SKM-1 treated with dmso at 0.1 percent for 144 hours (cell line): ENCODE measurements around the gene MICAL2.

Experiments used
- DNase-seq: peaks from one replicate; lab custom pipeline; 2025; ENCODE audit not compliant: unreplicated experiment; lab: John Stamatoyannopoulos, UW

Gene MICAL2

GRCh38 chr11:12114193-12115033, 4.0 kb downstream of the MICAL2 start:
- DNase-seq: no peak

DNA sequence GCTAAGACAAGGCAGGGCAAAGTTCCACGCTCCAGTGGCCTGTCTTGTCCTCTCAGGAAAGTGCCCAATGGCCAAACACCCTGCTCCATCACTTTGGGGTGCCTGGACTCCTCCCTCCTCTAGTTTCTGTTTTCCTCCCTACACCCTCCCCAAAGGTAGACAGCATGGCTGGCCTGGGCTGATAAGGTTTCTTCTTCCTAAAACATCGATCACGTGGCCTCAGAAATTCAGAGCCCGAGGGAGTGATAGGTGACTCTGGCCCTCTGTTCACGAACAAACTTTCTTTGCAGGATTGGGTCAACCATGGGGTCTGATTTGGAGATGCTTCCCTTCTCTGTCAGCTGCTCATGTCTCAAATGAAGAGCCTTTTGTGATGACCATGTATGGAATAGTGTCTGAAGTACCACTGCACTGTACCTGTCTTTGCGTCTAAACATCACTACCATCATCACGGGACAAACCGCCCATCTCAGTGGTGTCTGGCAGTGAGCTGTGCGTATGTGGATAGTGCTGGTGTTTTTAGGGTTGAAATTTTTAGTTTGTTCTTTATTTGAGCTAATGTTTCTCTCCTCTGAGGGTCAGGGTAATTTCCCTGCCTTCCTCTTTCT, 6.1 kb downstream of the MICAL2 start:
- no peak for DNase-seq

- no peak for DNase-seq
Observed at GRCh38 chr11:12117200-12117599, 6.8 kb downstream of the MICAL2 start.

DNA sequence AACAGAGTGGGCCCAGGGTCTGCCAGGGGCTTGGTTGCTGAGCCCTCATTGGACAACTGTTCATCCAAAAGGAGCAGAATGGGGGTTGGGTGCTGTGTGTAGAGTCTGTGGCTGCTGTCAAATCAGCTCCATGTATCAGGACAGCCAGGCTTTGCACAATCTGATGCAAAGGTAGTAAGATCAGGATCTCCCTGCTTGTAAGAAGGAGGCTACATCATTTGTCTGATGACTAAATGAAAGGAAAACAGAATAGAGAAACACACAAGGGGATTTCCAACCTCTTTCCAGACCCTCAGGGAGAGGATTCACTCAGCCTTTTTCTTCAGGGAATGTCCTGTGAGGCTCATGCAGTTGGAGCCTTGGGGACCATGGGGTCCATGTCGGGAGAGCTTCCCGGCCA, 7.2 kb downstream of the MICAL2 start:
- DNase-seq: no peak

DNA sequence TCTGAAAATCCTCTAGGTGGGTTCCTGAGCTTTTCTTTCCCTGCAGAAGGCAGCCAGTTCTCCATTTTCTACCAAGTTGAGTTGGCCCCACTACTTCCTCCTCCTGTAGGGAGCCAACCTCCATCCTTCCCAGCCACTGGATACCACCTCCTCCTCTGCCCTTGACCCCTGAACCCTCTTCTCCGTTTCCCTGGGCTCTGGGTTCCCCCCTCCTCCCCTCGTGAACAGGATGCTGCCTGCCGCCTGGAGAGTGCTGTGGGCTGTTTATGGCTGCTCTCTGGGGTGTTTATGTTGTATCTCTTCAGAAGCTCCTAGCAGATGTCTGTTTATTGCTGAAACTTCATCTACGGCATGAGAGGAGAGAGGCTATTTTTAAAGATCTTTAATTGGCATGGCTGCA, 8.6 kb downstream of the MICAL2 start:
- DNase-seq: no peak

DNA sequence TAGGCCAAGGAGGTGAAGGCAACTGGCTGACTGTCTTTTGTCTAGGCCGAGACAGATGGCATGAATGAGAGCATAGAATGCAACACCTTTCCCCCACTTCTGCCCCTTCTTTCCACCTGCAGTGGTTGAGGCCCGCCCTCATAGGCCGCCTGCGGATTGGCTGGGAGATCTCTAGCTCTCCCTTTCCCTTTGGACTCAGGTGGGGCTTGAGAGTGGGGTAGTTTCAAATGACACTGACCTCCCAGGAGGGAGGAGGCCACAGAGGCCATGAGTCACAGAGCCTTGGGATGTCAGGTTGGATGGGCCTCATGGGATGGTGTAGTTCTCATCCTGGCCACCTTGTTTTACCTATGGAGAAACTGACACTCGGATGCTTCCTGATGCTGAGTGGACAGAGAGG, 9.1 kb downstream of the MICAL2 start:
- DNase-seq: no peak

DNA sequence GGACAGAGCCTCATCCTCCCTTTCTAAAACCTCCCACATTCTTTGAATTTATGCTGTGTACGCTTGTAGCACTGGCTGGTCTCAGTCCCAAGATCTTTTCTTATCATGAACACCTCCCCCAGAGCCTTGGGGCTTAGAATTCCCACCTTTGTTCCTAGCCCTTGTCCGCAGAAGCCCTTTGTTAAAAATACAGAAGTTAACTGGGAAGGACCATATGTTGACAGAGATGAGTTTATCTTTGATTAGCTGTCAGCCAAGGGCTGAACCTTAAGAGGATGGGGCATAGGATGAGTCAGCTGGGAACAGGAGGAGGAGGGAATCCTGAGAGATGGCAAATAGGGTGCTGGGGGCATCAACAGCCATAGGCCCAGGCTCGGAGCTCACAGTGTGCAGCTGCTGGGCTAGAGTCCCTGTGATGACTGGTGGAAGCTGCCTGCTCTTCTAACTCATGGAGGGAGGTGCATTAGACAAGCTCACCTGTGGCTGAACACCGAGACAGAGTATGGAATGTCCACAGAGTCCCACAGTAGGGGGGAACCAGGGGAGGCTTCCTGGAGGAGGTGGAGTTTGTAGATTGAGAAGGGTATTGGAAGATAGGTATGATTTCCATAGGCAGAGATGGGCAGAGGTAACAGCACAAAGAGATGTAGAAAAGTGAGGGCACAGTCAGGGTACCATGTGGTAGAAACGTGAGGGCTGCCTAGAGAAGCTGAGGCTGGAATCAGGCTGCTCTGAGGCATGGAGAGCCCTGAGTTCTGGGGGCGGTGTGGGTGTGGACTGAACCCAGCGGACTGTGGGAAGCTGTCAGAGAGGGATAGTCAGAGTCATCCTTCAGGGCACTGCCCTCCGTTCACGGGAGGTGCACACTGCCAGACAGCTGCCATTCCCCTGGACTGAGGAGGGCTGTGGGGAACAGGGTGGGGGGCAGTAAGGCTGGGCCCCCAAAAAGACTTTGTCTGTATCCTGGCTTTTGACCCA, 9.9 kb downstream of the MICAL2 start:
- DNase-seq: no peak

- no peak for DNase-seq
Observed at GRCh38 chr11:12121011-12121410, 10.6 kb downstream of the MICAL2 start.

- no peak for DNase-seq
Observed at GRCh38 chr11:12121517-12121916, 11.1 kb downstream of the MICAL2 start.

DNA sequence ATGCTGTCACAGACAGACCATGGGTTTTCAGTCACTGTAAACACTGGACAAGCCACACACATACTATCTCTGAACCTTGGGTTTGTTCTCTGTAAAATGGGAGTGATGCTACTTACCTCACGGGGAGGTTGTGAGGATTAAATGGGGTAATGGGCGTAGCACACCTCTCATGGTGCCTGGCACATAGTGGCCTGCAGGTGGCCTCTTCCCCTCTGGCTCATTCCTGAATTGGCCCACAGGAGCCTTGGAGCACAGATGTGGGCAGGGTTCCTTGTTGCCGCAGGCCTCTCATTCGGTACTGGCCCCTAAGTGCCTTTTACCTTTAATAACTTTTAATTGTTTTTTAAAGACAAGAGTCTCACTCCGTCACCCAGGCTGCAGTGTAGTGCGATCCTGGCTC, 11.7 kb downstream of the MICAL2 start:
- DNase-seq: no peak

DNA sequence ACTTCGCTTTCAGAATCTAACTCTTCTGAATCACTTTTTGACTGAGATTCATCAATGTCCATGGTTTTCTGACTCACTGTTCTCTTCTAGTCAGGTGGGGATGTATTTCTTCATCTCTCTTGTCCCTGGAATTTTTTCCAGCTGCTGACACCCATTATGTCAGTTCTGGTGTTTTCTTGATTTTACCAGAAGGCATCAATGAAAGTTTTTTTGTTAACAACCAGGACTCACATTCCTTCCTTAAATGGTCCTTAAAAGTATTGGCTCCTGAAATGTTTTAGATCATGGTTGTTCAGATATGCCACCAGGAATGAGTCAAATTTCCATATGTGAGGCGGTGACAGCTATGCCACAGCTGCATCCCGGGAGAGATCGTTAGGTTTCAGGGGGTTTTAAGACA, 12.9 kb downstream of the MICAL2 start:
- no peak for DNase-seq

- DNase-seq: no peak
Observed at GRCh38 chr11:12123799-12124198, 13.4 kb downstream of the MICAL2 start.

DNA sequence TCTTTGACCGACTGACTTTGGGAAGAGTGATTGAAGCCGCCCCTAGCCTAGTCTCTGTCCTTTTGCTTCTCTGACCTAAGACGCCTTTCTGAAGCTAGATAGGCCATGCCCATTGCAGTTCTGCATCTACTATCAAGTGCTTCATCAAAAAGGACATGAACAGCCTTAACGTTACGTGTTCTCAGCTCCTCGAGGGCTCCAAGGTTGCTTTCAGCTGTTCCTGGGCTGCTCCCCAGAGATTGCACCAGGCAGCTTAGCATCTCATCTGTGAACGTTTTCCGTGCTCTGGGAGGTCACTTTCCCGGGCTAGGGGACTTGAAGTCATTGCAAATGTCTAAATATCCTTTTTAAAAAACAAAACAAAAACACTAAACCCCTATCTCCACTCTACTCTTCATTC, 13.9 kb downstream of the MICAL2 start:
- DNase-seq: no peak

- no peak for DNase-seq
Observed at GRCh38 chr11:12125609-12126149, 15.3 kb downstream of the MICAL2 start.

DNA sequence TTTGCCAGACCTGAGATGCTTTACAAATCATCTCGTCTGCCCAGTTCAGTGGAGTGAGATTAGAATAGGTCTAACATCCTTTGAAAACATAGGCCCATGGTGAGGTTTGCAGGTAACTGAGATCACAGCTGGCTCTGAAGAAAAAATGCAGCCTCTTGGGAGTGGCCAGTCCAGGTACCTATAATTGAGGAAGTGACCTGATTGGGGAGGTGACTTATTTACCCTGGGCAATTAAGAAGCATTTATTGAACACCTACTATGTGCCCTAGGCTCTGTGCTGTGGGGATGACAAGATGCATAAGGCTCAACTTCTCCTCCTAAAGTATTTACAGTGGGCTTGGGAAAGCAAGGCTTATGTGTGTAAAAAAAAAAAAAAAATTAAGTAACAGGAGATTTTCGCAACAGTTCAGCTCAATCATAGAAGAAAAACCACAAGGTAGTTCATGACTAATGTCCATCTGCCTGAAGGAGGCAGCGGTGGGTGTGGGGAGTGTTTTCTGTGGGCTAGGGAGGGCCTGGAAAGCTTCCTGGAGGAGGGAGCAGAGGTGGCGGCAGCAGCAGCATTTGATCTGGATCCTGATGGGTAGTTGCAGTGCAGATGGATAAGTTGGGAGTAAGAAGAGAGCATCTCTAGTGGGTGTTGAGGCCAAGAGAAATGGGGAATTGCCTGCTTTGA, 16.1 kb downstream of the MICAL2 start:
- DNase-seq: peak; percentile 28

GRCh38 chr11:12127206-12127898, 17.0 kb downstream of the MICAL2 start:
- DNase-seq: no peak

DNA sequence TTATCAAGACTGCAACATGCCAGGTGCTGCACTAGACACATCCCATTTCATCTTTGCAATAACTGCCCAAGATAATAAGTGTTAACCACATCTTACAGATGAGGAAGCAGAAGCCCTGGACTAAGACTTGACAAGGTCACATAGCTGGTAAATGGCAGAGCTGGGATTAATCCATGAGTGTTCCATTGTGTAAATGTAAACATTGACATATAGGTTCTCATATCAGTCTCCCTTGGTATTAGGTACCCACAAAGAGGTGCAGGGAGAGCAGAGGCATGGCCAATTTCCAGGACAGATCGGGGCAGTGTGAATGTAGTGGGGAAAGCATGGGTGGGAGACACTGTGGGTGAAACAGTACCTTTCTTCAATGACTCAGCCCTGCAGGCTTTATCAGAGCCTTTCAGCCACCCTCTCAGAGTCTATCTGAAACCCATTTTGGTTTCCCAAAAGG, 17.9 kb downstream of the MICAL2 start:
- no peak for DNase-seq

- no peak for DNase-seq
Observed at GRCh38 chr11:12129227-12129626, 18.8 kb downstream of the MICAL2 start.

DNA sequence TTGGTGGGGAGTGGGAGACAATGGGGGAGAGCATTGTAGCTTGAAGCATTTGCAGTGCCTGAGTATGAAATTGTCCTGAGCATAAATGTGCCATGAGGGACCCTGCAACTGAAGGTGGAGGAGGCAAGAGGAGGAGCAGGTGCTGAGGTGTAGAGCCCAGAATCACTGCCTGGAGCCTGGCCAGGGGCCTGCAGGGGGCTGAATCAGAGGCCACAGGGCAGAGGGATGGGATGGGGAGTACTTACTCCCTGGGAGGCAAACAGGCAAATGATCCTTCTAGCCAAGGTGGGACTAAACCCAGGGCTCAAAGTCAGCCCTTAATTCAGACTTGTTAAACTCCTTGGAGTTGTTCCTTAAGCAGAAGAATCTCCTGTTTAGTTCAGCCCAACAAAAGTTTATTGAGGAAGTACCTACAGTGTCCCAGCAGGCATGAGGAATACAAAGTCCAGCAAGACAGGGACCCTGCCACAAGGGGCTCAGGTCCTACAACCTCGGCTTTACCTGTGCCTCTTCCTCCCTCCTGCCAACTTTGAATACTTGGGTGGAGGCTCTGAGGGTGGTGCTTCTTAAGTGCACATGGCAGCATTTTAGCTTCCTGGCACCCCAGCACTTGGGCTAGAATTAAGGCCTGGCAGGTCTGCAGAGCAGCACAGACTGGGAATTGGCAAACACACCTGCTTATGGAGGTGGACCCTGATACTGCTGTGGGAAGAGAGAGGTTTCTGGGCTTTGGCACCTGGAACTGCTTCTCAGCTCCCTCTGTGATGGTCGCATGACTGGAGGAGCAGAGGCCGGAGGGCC, 20.0 kb downstream of the MICAL2 start:
- no peak for DNase-seq
